KBM-7 (cell line): ENCODE results near the gene GAPDHS.
A peak's percentile ranks its signal among the peaks of the same experiment; 100 is the strongest.

Experiments used
- DNase-seq: peaks from one replicate; pipeline ENCODE4 v3.0.0-alpha.2; 2015
- in situ Hi-C: fragments of 300-500 bp; cut with MboI; formaldehyde crosslinking; loops from 2 replicates; pipeline ENCODE4 v1.14.3; 2020; ENCODE audit warnings: low sequenced_read_pairs, low pct_unique_long_range_greater_than_20kb, mixed read lengths

Gene GAPDHS

DNA sequence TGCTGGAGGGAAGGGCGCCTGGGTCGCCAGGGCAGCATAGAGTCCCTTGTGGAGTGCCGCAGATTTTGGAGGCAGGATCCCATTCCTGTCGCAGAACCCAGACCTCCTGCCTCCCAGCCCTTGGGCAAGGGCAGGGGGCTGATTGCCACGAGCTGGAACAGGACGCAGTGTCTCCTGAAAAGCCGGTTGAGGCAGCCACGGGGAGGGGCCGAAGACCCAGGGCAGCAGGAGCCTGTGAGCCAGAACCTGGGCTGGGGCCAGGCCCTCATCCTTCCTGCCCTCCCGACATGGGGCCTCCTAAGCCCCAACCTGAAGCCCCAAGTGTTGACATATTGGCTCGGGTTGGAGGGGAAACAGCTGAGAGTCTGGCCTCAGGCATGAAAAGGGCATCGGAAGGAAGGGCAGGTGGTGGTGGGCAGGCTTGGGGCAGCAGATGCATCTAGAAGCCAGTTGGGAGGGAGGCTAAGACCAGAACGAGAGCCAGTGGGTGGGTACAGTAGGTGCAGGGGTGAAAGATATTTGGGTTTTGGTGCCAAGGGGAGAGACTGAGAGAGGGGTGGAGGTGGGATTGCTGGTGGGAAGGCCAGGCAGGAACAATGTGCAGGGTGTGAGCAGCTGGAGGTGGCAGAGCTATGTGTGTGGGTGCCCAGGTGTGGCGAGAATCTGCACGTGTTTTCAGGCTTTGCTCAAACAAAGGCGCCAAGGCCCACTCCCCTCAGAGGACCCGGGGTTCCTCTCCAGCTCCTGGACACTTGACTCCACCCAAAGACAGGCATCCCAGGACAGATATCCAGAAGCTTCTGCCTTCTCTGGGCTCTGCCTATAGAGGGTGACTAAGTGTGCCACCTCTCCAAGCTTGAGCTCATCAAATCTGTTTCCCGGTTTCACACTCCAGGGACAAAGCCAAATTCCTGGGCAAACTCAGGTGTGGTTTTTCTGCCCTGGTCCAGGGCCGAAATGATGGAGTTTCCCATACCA, 3.7 kb upstream of the GAPDHS start:
- no peak for DNase-seq
- in situ Hi-C loops, result no loop called here

DNA sequence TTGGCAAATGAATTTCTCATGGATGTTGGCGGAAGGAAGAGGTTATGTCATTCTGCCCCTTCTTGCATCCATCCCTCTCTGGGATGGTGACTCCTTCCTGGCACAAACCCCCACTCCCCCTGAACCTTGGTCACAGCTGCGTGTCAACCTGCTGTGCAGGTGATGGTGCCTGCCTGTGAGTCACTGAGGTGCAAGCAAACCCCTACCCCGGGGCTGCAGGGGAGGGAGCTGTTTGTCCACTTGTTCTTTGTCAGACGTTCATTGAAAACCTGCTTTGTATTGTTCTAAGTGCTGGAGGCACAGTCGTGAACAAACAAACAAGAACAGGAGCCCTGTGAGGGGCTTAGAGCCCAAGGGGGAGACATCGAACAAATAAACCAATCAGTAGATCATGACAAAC, 2.0 kb upstream of the GAPDHS start:
- DNase-seq, result no peak
- in situ Hi-C loops, result no loop called here

DNA sequence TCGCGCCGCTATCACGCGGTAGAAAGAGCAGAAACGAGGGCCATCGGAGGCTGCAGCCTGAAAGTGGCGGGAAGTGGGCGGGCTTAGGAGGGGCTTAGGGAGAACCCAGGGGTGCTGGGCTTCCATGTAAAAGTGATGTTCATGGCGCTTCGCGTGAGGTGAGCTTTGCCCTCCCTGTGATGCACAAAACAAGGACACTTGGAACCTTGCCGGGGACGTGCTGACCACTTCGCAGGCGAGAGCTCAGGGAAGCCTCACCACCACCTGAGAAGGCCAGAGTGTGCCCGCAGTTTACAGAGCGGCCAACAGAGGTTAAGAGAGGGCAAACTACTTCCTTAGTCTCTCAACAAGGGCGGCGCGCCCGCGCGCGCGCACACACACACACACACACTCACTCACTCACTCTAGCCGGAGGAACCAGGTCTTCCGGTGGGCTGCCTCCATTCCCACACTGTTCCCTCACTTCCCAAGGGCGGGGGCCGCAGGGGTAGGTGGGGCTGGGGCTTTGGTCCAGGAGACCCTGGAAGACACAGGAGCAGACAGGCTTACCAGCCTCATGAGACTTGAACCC, 651 bp downstream of the GAPDHS start:
- in situ Hi-C loops, result no loop called here
- DNase-seq, result peak; percentile 27

- no peak for DNase-seq
- in situ Hi-C loops, result no loop called here
Measured at GRCh38 chr19:35534803-35535480, 1.7 kb downstream of the GAPDHS start.

DNA sequence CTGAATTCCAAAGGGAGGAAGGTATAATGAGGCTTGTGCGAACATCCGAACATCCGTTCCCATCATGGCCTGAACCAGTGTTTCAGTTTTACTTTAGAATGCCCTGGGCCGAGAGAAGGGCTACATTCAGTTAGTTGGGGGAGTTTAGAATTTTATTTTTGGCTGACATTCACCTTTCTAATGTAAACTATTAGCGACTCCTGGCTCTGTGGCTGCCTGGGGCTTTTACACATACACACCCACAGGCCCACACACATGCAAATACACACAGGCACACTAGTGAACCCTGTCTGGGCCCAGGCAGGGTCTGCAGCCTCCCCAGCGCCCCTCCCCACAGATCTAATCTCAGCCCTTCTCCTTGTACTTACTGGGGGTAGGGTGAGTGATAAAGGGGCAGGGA, 6.1 kb downstream of the GAPDHS start:
- in situ Hi-C loops, result no loop called here

GRCh38 chr19:35539850-35540249, 6.6 kb downstream of the GAPDHS start:
- in situ Hi-C loops, result no loop called here
- DNase-seq, result no peak

More for the DNA sequence above, 6.1 kb downstream of the GAPDHS start:
- DNase-seq, result no peak

DNA sequence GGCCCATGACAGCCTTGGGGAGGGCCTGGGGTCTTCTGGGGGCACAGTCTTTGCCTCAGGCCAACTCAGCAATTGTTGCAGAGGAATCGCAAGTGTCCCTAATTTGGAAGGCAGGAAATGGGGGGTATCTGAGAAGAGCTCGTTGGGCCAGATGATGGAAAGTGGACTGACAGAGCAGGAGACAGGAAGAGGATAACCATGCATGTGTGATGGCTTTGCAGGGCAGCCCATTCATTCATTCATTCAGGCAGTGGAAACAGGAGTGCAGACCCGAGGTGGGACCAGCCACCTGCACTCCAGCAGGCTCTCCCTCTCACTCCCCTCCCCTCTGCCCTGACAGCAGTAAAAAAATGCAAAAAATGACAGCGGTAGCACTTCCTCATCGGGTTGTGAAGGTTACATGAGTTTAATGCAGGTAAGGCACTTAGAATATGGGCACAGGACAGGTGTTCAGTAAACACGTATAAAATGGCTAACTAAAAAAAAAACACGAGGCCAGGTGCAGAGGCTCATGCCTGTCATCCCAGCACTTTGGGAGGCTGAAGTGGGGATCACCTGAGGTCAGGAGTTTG, 7.2 kb downstream of the GAPDHS start:
- DNase-seq, result no peak
- in situ Hi-C loops, result no loop called here

DNA sequence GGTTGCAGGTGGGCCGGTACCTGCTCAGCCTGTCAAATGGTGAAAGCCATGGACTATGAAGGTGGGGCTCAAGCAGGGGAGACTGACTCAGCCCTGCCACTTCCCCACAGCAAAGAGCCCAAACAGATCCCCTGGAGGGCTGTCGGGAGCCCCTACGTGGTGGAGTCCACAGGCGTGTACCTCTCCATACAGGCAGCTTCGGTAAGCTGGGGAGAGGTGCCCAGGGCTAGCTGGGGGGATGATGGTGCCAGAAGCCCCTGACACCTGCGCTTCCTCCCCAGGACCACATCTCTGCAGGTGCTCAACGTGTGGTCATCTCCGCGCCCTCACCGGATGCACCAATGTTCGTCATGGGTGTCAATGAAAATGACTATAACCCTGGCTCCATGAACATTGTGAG, 9.0 kb downstream of the GAPDHS start:
- in situ Hi-C loops, result no loop called here
- no peak for DNase-seq

DNA sequence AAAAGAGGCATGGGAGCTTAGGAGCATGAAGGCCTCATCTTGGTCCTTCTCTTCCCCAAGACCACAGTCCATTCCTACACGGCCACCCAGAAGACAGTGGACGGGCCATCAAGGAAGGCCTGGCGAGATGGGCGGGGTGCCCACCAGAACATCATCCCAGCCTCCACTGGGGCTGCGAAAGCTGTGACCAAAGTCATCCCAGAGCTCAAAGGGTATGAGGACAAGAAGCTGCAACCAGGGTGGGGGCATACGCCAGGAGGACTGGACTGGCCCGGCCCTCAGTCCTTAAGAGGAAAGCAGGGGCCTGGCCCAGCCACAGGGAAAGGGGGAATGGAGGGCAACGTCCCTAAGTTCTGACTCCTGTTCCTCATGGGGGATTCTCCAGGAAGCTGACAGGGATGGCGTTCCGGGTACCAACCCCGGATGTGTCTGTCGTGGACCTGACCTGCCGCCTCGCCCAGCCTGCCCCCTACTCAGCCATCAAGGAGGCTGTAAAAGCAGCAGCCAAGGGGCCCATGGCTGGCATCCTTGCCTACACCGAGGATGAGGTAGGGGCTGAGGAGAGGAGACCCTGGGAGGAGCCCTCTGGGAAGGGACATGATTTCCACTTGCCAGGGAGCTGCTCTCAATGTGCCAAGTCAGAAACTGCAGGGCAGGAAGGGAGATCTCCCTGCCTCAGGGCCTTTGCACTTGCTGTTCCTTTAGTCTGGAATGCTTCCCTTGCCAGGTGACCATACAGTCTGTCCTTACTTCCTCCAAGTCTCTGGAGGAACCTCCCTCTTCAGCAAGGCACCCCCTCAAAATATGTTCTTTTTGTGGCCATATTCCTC, 10.2 kb downstream of the GAPDHS start:
- in situ Hi-C loops, result no loop called here
- DNase-seq, result no peak

GRCh38 chr19:35544110-35544802, 11.0 kb downstream of the GAPDHS start:
- DNase-seq, result no peak
- in situ Hi-C loops, result no loop called here

DNA sequence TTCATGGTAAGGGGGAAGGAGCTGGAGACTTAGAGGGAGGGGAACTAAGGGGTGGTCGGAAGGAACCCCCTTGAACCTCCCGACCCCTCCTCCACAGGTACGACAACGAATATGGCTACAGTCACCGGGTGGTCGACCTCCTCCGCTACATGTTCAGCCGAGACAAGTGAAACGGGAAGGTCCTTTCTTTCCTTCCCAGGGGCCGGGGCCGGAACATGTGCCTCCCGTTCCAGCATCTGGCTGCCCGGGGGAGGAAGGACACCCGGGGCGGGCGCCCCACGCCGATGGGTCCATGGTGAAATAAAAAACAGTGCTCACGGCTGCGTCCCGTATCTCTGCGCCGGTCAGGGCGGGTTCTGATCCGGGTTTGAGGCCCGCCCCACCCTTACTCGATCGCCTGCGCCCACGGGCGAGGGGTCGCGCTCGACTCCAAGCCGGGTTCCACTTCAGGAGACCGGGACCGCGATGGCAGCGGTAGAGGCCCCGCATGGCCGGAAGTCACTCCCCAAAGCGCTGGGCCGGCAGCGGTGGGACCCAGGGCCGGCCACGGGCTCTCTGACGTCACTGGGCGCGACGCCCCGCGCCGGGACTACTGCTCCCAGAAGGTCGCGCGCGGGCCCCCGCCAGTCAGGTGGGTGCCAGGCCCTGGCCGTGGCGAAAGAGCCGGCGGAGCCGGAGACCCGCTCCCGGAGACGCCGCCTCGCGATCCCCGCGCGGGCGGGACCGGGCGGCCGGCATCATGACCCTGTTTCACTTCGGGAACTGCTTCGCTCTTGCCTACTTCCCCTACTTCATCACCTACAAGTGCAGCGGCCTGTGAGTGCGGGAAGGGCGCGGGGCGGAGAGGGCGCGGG, 12.0 kb downstream of the GAPDHS start, which contains the start of gene TMEM147:
Gene TMEM147, plus strand, starts transcription at position 626 of the 854 bp plus-strand sequence. Its CDS starts 114 bp downstream, at position 740.
- in situ Hi-C loops, result no loop called here
- peak; percentile 88 for DNase-seq

DNA sequence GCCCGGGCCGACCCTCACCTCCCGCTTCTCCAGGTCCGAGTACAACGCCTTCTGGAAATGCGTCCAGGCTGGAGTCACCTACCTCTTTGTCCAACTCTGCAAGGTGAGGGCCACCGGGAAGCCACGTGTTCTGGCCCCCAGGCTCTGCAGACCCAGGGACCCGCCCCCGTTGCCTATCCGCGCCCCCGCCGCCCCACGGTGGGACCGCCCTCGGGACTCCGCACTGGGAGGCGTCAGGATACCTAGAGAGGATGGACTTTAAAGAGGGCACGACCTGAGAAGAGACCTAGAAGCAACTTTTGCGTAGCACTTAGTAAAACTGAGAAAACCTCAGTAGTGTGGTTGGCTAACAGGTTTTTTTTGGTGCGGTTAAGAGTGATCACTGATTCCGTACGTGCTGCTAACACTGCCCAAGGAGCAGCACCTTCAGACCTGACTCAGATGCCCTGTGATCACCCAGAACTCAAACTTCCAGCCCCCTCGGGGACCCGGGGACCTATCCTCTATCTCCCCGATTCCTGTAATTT, 12.7 kb downstream of the GAPDHS start:
- in situ Hi-C loops, result no loop called here
- no peak for DNase-seq

DNA sequence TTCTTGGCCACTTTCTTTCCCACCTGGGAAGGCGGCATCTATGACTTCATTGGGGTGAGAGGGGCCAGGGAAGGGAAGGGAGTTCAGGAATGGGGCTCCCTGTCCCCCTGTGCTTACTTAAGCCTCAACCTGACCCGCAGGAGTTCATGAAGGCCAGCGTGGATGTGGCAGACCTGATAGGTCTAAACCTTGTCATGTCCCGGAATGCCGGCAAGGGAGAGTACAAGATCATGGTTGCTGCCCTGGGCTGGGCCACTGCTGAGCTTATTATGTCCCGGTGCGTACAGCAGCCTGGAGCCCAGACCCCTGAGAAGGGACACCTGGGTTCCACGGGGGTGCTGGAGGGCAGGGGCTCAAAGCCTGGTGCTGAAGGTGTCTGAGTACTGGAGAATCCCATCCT, 13.3 kb downstream of the GAPDHS start:
- no peak for DNase-seq
- in situ Hi-C loops, result no loop called here

DNA sequence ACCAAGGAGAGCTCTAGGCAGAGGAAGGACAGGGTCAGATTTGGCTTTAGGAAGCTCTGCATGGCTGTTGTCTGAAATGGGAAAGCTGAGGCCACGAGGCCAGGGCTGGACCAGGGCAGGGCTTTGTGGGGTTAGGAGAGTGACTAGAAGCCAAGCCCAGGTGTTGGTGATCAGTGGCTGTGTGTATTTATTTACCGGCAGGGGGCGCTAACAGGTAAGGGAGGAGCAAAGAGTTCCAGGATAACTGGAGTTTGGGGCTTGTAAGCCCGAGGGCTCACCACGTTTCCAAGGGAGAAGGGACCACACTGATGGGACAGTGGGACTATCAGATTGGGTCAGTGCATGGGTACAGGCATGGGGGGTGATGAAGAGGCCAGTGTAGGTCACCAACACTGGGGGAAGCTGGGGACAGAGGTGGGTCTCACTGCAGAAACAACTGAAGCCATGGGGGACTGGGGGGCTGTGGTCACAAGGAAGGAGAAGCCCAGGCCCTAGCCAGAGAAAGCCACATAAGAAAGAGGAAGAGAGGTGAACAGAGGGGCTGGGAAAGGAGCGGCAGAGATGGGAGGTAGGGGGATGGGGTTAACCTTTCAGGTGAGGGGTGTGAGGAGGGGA, 16.0 kb downstream of the GAPDHS start:
- peak; percentile 67 for DNase-seq
- in situ Hi-C loops, result no loop called here

DNA sequence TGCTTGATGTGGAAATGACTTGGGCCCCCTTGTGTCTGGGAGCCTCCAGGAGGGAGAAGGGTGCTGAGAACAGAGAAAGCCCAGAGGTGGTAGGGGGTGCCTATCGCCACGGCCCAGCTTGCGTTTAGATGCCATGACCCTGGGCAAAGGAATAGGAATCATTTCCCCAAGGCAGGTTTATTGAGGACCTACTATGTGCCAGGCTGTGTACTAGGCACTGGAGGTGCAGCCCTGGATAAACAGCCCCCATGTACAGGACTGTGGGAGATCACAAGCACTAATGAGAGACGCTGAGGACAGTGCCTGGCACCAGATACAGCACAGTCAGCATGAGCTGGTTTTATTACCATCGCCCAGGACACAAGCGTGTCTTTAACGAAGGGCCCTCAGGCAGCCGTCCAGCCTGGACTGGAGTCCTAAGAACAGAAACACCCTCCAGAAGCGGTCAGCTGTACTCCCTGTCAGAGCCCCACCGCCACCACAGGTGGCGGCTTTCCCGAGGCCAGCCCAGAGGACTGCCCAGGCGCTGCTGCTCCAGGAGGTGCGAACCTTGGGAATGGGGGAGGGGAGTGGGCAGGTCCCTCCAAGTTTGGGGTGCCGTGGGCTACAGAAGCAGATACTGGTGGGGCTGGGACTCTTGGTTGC, 16.7 kb downstream of the GAPDHS start:
- in situ Hi-C loops, result no loop called here
- no peak for DNase-seq

DNA sequence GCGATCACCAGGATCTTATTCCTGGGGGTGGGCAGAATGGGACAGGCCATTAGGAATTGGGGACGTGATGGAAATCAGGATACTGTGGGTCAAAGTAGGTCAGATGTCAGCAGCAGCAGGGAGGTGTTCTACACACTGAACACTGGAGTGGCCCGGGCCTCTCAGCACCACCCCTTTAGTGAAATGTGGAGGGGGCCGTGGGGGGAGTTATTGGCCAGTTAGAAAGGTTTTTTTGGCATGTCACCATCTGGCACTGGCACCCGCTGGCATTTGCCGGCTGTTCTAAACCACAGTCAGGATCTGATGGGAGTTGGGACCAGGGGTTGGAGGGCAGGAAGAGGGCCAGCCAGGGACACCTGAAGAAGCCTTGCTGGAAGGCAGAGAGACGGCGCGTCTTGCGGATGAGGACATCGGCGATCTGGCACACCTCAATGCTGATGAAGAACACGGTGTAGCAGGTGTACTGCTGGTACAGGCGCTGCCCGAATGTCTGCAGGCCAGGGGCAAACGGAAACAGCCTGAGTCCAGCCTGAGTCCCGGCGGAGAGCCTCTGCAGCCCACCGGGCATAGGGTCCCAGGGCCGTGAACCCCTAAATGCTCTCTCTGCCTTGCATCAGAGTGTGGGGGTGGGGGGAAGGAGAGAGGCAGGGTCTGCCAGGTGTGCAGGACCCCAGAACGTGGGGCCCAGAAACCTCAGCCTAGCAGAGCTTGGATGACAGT, 18.0 kb downstream of the GAPDHS start:
- DNase-seq, result no peak
- in situ Hi-C loops, result no loop called here
